ENCODE measurements around the gene CNOT4.

The CNOT4 gene

GRCh38 chr7:135518748-135519147 lies 8.8 kb upstream of the CNOT4 start:
- TF ChIP-seq CTCF (IDR thresholded peaks at IDR 0.05; ENCODE audit: control insufficient read depth, insufficient read depth, low read depth, low read length, missing control alignments) = no peak
- DNase-seq (ENCODE audit: low read depth) = no peak
- no peak overlapping the region for H3K4me3 ChIP-seq (ENCODE audit: control insufficient read depth, low read depth, low read length)

GRCh38 chr7:135517060-135517459 lies 7.2 kb upstream of the CNOT4 start:
- no peak for DNase-seq (ENCODE audit: low read depth)
- no peak for TF ChIP-seq CTCF (IDR thresholded peaks at IDR 0.05; ENCODE audit: control insufficient read depth, insufficient read depth, low read depth, low read length, missing control alignments)
- H3K4me3 ChIP-seq (ENCODE audit: control insufficient read depth, low read depth, low read length) = no peak overlapping the region

- no peak for DNase-seq (ENCODE audit: low read depth)
- no peak overlapping the region for H3K4me3 ChIP-seq (ENCODE audit: control insufficient read depth, low read depth, low read length)
- no peak for TF ChIP-seq CTCF (IDR thresholded peaks at IDR 0.05; ENCODE audit: control insufficient read depth, insufficient read depth, low read depth, low read length, missing control alignments)
These were observed 5.0 kb upstream of the CNOT4 start for GRCh38 chr7:135514856-135515255.

- DNase-seq (ENCODE audit: low read depth) = no peak
These were observed 2.4 kb upstream of the CNOT4 start for GRCh38 chr7:135512135-135512887.

GRCh38 chr7:135510592-135511183 lies 786 bp upstream of the CNOT4 start:
- peak overlapping the region; percentile 46 for H3K4me3 ChIP-seq (ENCODE audit: control insufficient read depth, low read depth, low read length)
- no peak for DNase-seq (ENCODE audit: low read depth)
- TF ChIP-seq CTCF (IDR thresholded peaks at IDR 0.05; ENCODE audit: control insufficient read depth, insufficient read depth, low read depth, low read length, missing control alignments) = peak; percentile 28

More at GRCh38 chr7:135512135-135512887, 2.4 kb upstream of the CNOT4 start:
- no peak overlapping the region for H3K4me3 ChIP-seq (ENCODE audit: control insufficient read depth, low read depth, low read length)
- peak; percentile 52 for TF ChIP-seq CTCF (IDR thresholded peaks at IDR 0.05; ENCODE audit: control insufficient read depth, insufficient read depth, low read depth, low read length, missing control alignments)

- no peak for TF ChIP-seq CTCF (IDR thresholded peaks at IDR 0.05; ENCODE audit: control insufficient read depth, insufficient read depth, low read depth, low read length, missing control alignments)
- no peak for DNase-seq (ENCODE audit: low read depth)
- H3K4me3 ChIP-seq (ENCODE audit: control insufficient read depth, low read depth, low read length) = peak overlapping the region; percentile 46
These were observed 388 bp downstream of the CNOT4 start for GRCh38 chr7:135509589-135509838.

Measured in AG09309 (cell line).